GM12873 (cell line): Measurements from ENCODE around the gene PRKCZ.

Experiments
- CTCF ChIP-seq: IDR thresholded peaks from 2 replicates; pipeline ENCODE4 v1.5.1; 2012; ENCODE audit warnings: low read depth, mild to moderate bottlenecking, moderate library complexity, low read length, control low read depth; ENCODE audit not compliant: insufficient read depth; ENCODE audit errors: missing control alignments

PRKCZ gene

DNA sequence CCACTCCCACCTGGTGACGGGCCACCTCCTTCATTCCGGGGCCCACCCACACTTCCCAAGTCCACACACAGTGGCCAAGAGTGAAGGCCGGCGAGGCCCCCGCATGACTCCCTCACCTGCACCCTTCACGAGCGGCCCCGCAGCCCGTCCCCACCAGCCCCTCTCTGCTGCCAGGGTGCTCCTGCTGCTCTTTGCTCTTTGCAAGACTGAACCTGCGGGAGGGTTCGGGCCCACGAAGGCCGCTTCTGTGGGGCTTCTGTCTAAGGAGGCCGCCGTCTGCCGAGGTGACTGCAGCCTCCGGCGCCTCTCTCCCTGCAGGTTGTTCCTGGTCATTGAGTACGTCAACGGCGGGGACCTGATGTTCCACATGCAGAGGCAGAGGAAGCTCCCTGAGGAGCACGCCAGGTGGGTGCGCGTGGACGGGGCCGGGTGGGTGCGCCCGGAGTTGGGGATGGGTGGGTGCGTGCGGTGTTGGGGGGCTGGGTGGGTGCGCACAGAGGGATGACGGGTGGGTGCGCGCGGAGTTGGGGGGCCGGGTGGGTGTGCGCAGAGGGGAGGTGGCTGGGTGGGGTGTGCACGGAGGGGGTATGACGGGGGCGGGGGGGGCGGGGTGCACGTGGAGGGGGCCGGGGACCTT is 119.1 kb downstream of the PRKCZ start:
- no peak for TF ChIP-seq CTCF

GRCh38 chr1:2170211-2170610 is 120.0 kb downstream of the PRKCZ start:
- no peak for TF ChIP-seq CTCF

DNA sequence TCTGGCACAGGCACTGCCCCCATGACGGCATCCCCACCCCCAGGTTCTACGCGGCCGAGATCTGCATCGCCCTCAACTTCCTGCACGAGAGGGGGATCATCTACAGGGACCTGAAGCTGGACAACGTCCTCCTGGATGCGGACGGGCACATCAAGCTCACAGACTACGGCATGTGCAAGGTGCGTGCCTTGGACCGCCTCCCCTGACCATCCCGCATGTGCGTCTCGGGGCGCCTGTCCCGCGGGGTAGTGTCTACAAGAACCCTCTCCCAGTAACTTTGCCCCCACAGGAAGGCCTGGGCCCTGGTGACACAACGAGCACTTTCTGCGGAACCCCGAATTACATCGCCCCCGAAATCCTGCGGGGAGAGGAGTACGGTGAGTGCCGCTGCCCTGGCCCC is 121.8 kb downstream of the PRKCZ start:
- no peak for TF ChIP-seq CTCF

- TF ChIP-seq CTCF, result no peak
Measured at GRCh38 chr1:2172551-2173146, 122.4 kb downstream of the PRKCZ start.

- TF ChIP-seq CTCF, result no peak
Measured at GRCh38 chr1:2173546-2174347, 123.5 kb downstream of the PRKCZ start.

- peak; percentile 91 for TF ChIP-seq CTCF
Measured at GRCh38 chr1:2174348-2175054, 124.3 kb downstream of the PRKCZ start.

DNA sequence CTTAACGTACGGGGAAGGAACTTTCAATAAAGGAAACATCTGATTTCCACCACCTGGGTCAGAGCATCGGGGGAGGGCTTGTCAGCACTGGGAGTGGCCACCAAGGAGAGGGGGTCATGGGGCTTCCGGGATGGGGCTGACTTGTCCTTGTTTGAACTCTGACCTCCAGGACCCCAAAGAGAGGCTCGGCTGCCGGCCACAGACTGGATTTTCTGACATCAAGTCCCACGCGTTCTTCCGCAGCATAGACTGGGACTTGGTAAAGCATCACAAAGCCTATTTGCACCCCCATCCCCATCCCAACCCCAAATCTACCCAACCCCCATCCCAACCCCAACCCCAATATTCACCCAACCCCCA is 124.8 kb downstream of the PRKCZ start:
- TF ChIP-seq CTCF, result no peak
